Uterus (tissue), 2 donors: Measurements from ENCODE around the gene NREP.

ENCODE experiments used
- CTCF ChIP-seq, 4 experiments: fragments of 200-600 bp in 2 of 4; fragments of 450-650 bp in 2 of 4; sonication (generic) in 2 of 4; IDR thresholded peaks; one replicate each; pipeline ENCODE4 v1.5.1; 2016 to 2019; ENCODE audit warnings: antibody characterized with exemption in 4 of 4, mild to moderate bottlenecking in 2 of 4, moderate library complexity in 1 of 4
- POLR2A ChIP-seq, 2 donors: fragments of 450-650 bp; IDR thresholded peaks; one replicate each; pipeline ENCODE4 v1.6.1; 2016; ENCODE audit warnings: antibody characterized with exemption in 2 of 2, mild to moderate bottlenecking in 1 of 2, moderate library complexity in 1 of 2

- TF ChIP-seq CTCF (IDR thresholded peaks at IDR 0.05) (no peak), POLR2A (IDR thresholded peaks at IDR 0.05) (no peak)
Measured at GRCh38 chr5:111744455-111744854, 12.5 kb downstream of the NREP start.
